SU-DHL-6 (cell line): ENCODE results near the gene CBLN1.

Source experiments
- H2AFZ ChIP-seq: fragments of 200-600 bp; sonication (generic); 2 replicates; pipeline ENCODE4 v1.6.1; 2014; ENCODE audit warnings: low read depth, mild to moderate bottlenecking, moderate library complexity, mixed read lengths, antibody characterized with exemption, low read length; ENCODE audit not compliant: severe bottlenecking
- H3F3A ChIP-seq: fragments of 200-600 bp; shearing (Covaris generic); 2 replicates; pipeline ENCODE4 v1.6.0; 2016; ENCODE audit warnings: antibody characterized with exemption, mild to moderate bottlenecking; ENCODE audit not compliant: insufficient read depth
- H3K27ac ChIP-seq: fragments of 200-600 bp; sonication (generic); 2 replicates; pipeline ENCODE4 v1.5.1; 2016; ENCODE audit warnings: low read depth, mild to moderate bottlenecking, low read length, moderate library complexity, mixed read lengths
- H3K27me3 ChIP-seq: fragments of 200-600 bp; sonication (generic), shearing (Covaris generic); 2 replicates; pipeline ENCODE4 v1.6.0; 2014; ENCODE audit warnings: mild to moderate bottlenecking, low read length
- H3K36me3 ChIP-seq: fragments of 200-600 bp; sonication (generic); 2 replicates; pipeline ENCODE4 v1.6.1; 2014; ENCODE audit warnings: mild to moderate bottlenecking, low read length, mixed read lengths
- H3K4me2 ChIP-seq: fragments of 300-600, 200-600 bp; shearing (Covaris generic), sonication (generic); 2 replicates; pipeline ENCODE4 v1.6.0; 2014; ENCODE audit warnings: low read length, low read depth, mild to moderate bottlenecking; ENCODE audit not compliant: poor library complexity, severe bottlenecking
- H3K4me3 ChIP-seq: fragments of 200-600 bp; sonication (generic); 2 replicates; pipeline ENCODE4 v1.5.1; 2014; ENCODE audit warnings: antibody characterized with exemption, low read length, mild to moderate bottlenecking, mixed read lengths; ENCODE audit not compliant: insufficient read depth, poor library complexity, severe bottlenecking
- H3K79me2 ChIP-seq: fragments of 200-600 bp; sonication (generic); 2 replicates; pipeline ENCODE4 v1.6.1; 2014; ENCODE audit warnings: mild to moderate bottlenecking, low read length, moderate library complexity; ENCODE audit not compliant: insufficient read depth
- H3K9ac ChIP-seq: fragments of 200-600 bp; sonication (generic); 2 replicates; pipeline ENCODE4 v1.7.0; 2014; ENCODE audit warnings: mild to moderate bottlenecking, low read length
- H3K9me2 ChIP-seq: fragments of 200-600 bp; sonication (generic); replicated peaks from 2 replicates; pipeline ENCODE4 v1.6.1; 2014; ENCODE audit warnings: low read length; ENCODE audit not compliant: insufficient read depth
- H3K9me3 ChIP-seq: fragments of 200-600 bp; sonication (generic); 2 replicates; pipeline ENCODE4 v1.6.1; 2014; ENCODE audit warnings: low read length, mixed read lengths; ENCODE audit not compliant: insufficient read depth
- H4K20me1 ChIP-seq: fragments of 200-600 bp; sonication (generic); 2 replicates; pipeline ENCODE4 v1.6.1; 2014; ENCODE audit warnings: low read depth, mild to moderate bottlenecking, antibody characterized with exemption, low read length, moderate library complexity, mixed read lengths
- EZH2phosphoT487 ChIP-seq: fragments of 200-600 bp; sonication (generic), shearing (Covaris generic); conservative IDR thresholded peaks from 2 replicates; pipeline ENCODE4 v1.6.1; 2018; ENCODE audit warnings: mild to moderate bottlenecking, antibody characterized with exemption, low read length, moderate library complexity, mixed read lengths
- TF ChIP-seq, protein P1 (sequence below): fragments of 200-600 bp; sonication (generic); IDR thresholded peaks from one replicate; pipeline ENCODE4 v1.5.1; 2017; ENCODE audit warnings: antibody characterized with exemption, mild to moderate bottlenecking, low read length, moderate library complexity; ENCODE audit not compliant: insufficient read depth, poor library complexity, severe bottlenecking

Gene CBLN1

DNA sequence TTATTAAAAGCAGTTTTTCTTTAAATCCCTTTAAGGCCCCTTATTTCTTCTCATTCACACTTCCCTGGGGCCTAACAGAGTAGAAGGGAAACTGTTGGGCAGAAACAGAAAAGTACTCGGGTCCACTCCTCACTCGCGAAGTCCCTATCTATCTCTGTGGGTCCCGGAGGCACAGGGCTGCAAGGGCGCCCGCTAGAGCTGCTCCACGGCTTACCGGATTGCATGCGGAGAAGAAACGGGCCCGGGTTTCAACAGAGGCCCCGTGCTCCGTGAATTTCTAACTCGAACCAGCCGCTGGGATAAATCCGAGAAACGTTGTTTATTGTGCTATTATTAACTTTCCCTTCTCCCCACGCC, 4.3 kb downstream of the CBLN1 start:
- TF ChIP-seq EZH2phosphoT487, result no peak
- TF ChIP-seq, protein P1, sequence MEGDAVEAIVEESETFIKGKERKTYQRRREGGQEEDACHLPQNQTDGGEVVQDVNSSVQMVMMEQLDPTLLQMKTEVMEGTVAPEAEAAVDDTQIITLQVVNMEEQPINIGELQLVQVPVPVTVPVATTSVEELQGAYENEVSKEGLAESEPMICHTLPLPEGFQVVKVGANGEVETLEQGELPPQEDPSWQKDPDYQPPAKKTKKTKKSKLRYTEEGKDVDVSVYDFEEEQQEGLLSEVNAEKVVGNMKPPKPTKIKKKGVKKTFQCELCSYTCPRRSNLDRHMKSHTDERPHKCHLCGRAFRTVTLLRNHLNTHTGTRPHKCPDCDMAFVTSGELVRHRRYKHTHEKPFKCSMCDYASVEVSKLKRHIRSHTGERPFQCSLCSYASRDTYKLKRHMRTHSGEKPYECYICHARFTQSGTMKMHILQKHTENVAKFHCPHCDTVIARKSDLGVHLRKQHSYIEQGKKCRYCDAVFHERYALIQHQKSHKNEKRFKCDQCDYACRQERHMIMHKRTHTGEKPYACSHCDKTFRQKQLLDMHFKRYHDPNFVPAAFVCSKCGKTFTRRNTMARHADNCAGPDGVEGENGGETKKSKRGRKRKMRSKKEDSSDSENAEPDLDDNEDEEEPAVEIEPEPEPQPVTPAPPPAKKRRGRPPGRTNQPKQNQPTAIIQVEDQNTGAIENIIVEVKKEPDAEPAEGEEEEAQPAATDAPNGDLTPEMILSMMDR, result no peak

DNA sequence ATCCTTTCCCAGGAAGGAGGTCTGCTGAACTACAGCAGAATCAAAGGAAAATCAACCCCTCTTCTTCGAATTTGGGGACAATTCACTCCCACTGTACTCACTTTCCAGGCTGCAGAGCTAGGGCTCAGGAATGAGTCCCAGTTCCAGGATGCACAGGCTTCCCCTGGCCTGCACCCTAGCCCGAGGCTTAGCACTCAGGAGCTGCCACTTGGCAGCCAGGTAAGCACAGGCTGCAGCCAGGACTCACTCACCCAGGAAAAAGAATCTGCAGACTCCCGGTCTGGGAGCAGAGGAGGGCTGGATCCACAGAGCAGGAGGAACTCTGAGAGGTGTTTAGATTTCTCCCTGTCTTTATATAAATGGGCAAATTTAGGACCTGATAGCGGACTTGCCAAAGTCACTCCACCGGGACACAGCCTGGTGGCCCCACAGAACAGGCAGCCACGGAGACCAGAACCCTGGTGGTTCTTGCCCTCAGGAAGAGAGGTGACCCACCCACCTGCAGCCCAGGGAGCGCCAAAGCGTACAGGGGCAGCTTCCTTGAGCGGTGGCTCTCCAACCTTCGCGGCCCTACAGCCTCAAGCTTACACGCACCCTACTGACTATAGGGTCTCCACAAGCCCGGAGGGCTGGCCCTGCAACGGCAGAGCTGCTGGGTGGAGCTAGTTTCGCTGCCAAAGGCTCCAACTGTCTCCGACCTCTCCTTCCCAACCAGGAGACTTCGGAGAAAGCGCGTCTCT, 4.8 kb downstream of the CBLN1 start:
- Histone ChIP-seq H3K27ac (no peak overlapping the region), H4K20me1 (no peaks in the 10 kb centered on the region), H3K9ac (no peak overlapping the region), H3K9me2 (no peaks in the 10 kb centered on the region), H2AFZ (no peak overlapping the region), H3F3A (no peaks in the 10 kb centered on the region), H3K27me3 (no peaks in the 10 kb centered on the region), H3K36me3 (no peaks in the 10 kb centered on the region), H3K4me3 (no peak overlapping the region), H3K9me3 (no peaks in the 10 kb centered on the region), H3K79me2 (no peaks in the 10 kb centered on the region), H3K4me2 (no peak overlapping the region)
- no peak for TF ChIP-seq EZH2phosphoT487
- TF ChIP-seq, protein P1, result no peak

More for the DNA sequence above, 4.3 kb downstream of the CBLN1 start:
- Histone ChIP-seq H3K27ac (no peak overlapping the region), H3K4me3 (no peak overlapping the region), H2AFZ (no peak overlapping the region), H3K79me2 (no peaks in the 10 kb centered on the region), H3K36me3 (no peaks in the 10 kb centered on the region), H3K4me2 (no peak overlapping the region), H3K9me2 (no peaks in the 10 kb centered on the region), H3K9ac (no peak overlapping the region), H3F3A (no peaks in the 10 kb centered on the region), H3K27me3 (no peaks in the 10 kb centered on the region), H4K20me1 (no peaks in the 10 kb centered on the region), H3K9me3 (no peaks in the 10 kb centered on the region)

DNA sequence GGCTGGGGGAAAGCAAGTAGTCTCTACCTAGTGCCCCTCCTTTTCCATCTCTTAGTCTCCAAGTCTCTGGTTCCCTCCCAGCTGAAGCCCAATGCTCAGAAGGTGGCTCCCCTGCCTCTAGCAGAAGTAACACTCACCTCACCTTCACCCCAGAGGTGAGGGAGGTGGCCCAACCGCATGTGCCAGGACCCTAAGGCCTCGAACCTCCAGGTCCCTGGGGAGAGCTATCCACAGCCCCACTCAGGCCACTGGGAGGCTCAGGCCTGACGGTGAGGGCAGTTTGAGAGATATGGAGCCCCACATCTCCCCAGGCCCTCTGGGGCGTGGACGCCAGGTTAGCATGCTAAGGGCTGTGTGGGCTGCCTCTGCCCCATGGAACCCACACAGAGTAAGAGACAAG, 5.8 kb downstream of the CBLN1 start:
- H2AFZ ChIP-seq, result no peak overlapping the region

More for the DNA sequence above, 5.8 kb downstream of the CBLN1 start:
- H3K4me3 ChIP-seq, result no peak overlapping the region
- H3K4me2 ChIP-seq, result no peak overlapping the region
- no peak overlapping the region for H3K9ac ChIP-seq
- no peaks in the 10 kb centered on the region for H3K9me2 ChIP-seq
- H3K9me3 ChIP-seq, result no peaks in the 10 kb centered on the region
- H3K27me3 ChIP-seq, result no peaks in the 10 kb centered on the region
- no peaks in the 10 kb centered on the region for H4K20me1 ChIP-seq
- TF ChIP-seq, protein P1, result no peak
- no peak for TF ChIP-seq EZH2phosphoT487
- no peaks in the 10 kb centered on the region for H3K79me2 ChIP-seq
- H3K36me3 ChIP-seq, result no peaks in the 10 kb centered on the region
- no peaks in the 10 kb centered on the region for H3F3A ChIP-seq
- H3K27ac ChIP-seq, result no peak overlapping the region
